Mucosa of stomach (tissue), 1 donor: ENCODE data around the gene DRD4.
"Not testable (repeated sequence)": the region's sequence is repeated elsewhere in the genome, so short reads cannot be mapped to it uniquely, and the experiment has no call there.

Experiments used
- H3K27me3 ChIP-seq: one replicate; pipeline ENCODE4 v1.7.0; 2013; ENCODE audit warnings: mild to moderate bottlenecking, low read length; ENCODE audit not compliant: control insufficient read depth, insufficient read depth
- H3K36me3 ChIP-seq: one replicate; pipeline ENCODE4 v1.7.0; 2013; ENCODE audit warnings: low read length; ENCODE audit not compliant: control insufficient read depth, insufficient read depth
- H3K4me1 ChIP-seq: one replicate; pipeline ENCODE4 v1.7.0; 2013; ENCODE audit warnings: mild to moderate bottlenecking, low read length; ENCODE audit not compliant: control insufficient read depth, insufficient read depth
- H3K4me3 ChIP-seq: one replicate; pipeline ENCODE4 v1.7.0; 2013; ENCODE audit warnings: low read length
- H3K9ac ChIP-seq: one replicate; pipeline ENCODE4 v1.7.0; 2013; ENCODE audit warnings: mild to moderate bottlenecking, low read length, moderate library complexity
- H3K9me3 ChIP-seq: one replicate; pipeline ENCODE4 v1.7.0; 2013; ENCODE audit warnings: mild to moderate bottlenecking, low read length, moderate library complexity; ENCODE audit not compliant: control insufficient read depth
- donor health status: Pancreatic carcinoma.

Gene DRD4

GRCh38 chr11:643366-643765, 6.3 kb downstream of the DRD4 start:
- H3K9me3 ChIP-seq: no peaks in the 10 kb centered on the region
- H3K9ac ChIP-seq: no peak overlapping the region
- H3K4me1 ChIP-seq: peaks cover 3% of the 10 kb centered on the region
- H3K27me3 ChIP-seq: peaks cover 9% of the 10 kb centered on the region
- H3K4me3 ChIP-seq: no peak overlapping the region
- no peaks in the 10 kb centered on the region for H3K36me3 ChIP-seq

- Histone ChIP-seq H3K9me3 (no peaks in the 10 kb centered on the region), H3K9ac (no peak overlapping the region), H3K4me3 (no peak overlapping the region), H3K27me3 (peaks cover 2% of the 10 kb centered on the region), H3K36me3 (no peaks in the 10 kb centered on the region), H3K4me1 (peaks cover 3% of the 10 kb centered on the region)
These were observed 7.0 kb downstream of the DRD4 start for GRCh38 chr11:643849-644738.

- Histone ChIP-seq H3K9me3 (no peaks in the 10 kb centered on the region), H3K9ac (no peak overlapping the region), H3K4me3 (no peak overlapping the region), H3K36me3 (no peaks in the 10 kb centered on the region), H3K4me1 (peaks cover 3% of the 10 kb centered on the region), H3K27me3 (no peaks in the 10 kb centered on the region)
These were observed 8.5 kb downstream of the DRD4 start for GRCh38 chr11:645536-645935.

- no peak overlapping the region for H3K4me3 ChIP-seq
- H3K36me3 ChIP-seq: no peaks in the 10 kb centered on the region
- no peak overlapping the region for H3K9ac ChIP-seq
- H3K4me1 ChIP-seq: peaks cover 3% of the 10 kb centered on the region
- no peaks in the 10 kb centered on the region for H3K9me3 ChIP-seq
- no peaks in the 10 kb centered on the region for H3K27me3 ChIP-seq
These were observed 9.1 kb downstream of the DRD4 start for GRCh38 chr11:646214-646613.

- H3K9me3 ChIP-seq, H3K36me3 ChIP-seq, H3K4me1 ChIP-seq, H3K27me3 ChIP-seq, H3K9ac ChIP-seq, H3K4me3 ChIP-seq: not testable (repeated sequence)
These were observed 10.6 kb downstream of the DRD4 start for GRCh38 chr11:647672-648158.

- Histone ChIP-seq H3K9ac (no peak overlapping the region), H3K4me3 (no peak overlapping the region), H3K27me3 (no peaks in the 10 kb centered on the region), H3K4me1 (peaks cover 11% of the 10 kb centered on the region), H3K9me3 (no peaks in the 10 kb centered on the region), H3K36me3 (peaks cover 4% of the 10 kb centered on the region)
These were observed 13.4 kb downstream of the DRD4 start for GRCh38 chr11:650482-650881.

- not testable (repeated sequence) for H3K36me3 ChIP-seq, H3K4me3 ChIP-seq
These were observed 16.1 kb downstream of the DRD4 start for GRCh38 chr11:653136-653535.

GRCh38 chr11:653837-654236, 16.8 kb downstream of the DRD4 start:
- no peaks in the 10 kb centered on the region for H3K9me3 ChIP-seq
- H3K4me1 ChIP-seq: peaks cover 16% of the 10 kb centered on the region
- H3K36me3 ChIP-seq: peaks cover 4% of the 10 kb centered on the region
- no peak overlapping the region for H3K9ac ChIP-seq
- H3K27me3 ChIP-seq: no peaks in the 10 kb centered on the region
- no peak overlapping the region for H3K4me3 ChIP-seq

More at GRCh38 chr11:653136-653535, 16.1 kb downstream of the DRD4 start:
- not testable (repeated sequence) for H3K9ac ChIP-seq, H3K27me3 ChIP-seq, H3K9me3 ChIP-seq
- peaks cover 11% of the 10 kb centered on the region for H3K4me1 ChIP-seq

- H3K9ac ChIP-seq, H3K36me3 ChIP-seq, H3K4me3 ChIP-seq, H3K27me3 ChIP-seq, H3K9me3 ChIP-seq: not testable (repeated sequence)
- peaks cover 16% of the 10 kb centered on the region for H3K4me1 ChIP-seq
These were observed 17.4 kb downstream of the DRD4 start for GRCh38 chr11:654444-654843.

GRCh38 chr11:655036-655726, 18.1 kb downstream of the DRD4 start:
- H3K4me1 ChIP-seq: peaks cover 16% of the 10 kb centered on the region
- H3K9me3 ChIP-seq: no peaks in the 10 kb centered on the region
- no peak overlapping the region for H3K9ac ChIP-seq
- peaks cover 4% of the 10 kb centered on the region for H3K36me3 ChIP-seq
- no peaks in the 10 kb centered on the region for H3K27me3 ChIP-seq
- H3K4me3 ChIP-seq: no peak overlapping the region

- peaks cover 16% of the 10 kb centered on the region for H3K4me1 ChIP-seq
- no peaks in the 10 kb centered on the region for H3K27me3 ChIP-seq
- no peaks in the 10 kb centered on the region for H3K9me3 ChIP-seq
- no peak overlapping the region for H3K4me3 ChIP-seq
- peaks cover 4% of the 10 kb centered on the region for H3K36me3 ChIP-seq
- H3K9ac ChIP-seq: no peak overlapping the region
These were observed 19.4 kb downstream of the DRD4 start for GRCh38 chr11:656426-656825.

- Histone ChIP-seq H3K4me1 (peaks cover 16% of the 10 kb centered on the region), H3K9ac (no peak overlapping the region), H3K36me3 (peaks cover 4% of the 10 kb centered on the region), H3K9me3 (no peaks in the 10 kb centered on the region), H3K4me3 (no peak overlapping the region), H3K27me3 (no peaks in the 10 kb centered on the region)
These were observed 19.8 kb downstream of the DRD4 start for GRCh38 chr11:656866-657265.
